HG03280 (cell line): ENCODE results near the gene FRZB.
"Not testable (repeated sequence)": the region's sequence is repeated elsewhere in the genome, so short reads cannot be mapped to it uniquely, and the experiment has no call there.

Experiments used
- ATAC-seq: cut with Tn5 transposase; IDR thresholded peaks from one replicate; pipeline ENCODE4 v1.9.1; 2021; ENCODE audit warnings: mild to moderate bottlenecking, moderate library complexity; ENCODE audit not compliant: unreplicated experiment

FRZB gene, protein sequence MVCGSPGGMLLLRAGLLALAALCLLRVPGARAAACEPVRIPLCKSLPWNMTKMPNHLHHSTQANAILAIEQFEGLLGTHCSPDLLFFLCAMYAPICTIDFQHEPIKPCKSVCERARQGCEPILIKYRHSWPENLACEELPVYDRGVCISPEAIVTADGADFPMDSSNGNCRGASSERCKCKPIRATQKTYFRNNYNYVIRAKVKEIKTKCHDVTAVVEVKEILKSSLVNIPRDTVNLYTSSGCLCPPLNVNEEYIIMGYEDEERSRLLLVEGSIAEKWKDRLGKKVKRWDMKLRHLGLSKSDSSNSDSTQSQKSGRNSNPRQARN

GRCh38 chr2:182866461-182867406 lies at the start of gene FRZB:
Gene FRZB (minus strand): TSS chr2:182866637. CDS start chr2:182866552, 85 bp downstream.
- no peak for ATAC-seq

GRCh38 chr2:182915369-182916326 lies 49.2 kb upstream of the FRZB start:
- ATAC-seq = no peak

DNA sequence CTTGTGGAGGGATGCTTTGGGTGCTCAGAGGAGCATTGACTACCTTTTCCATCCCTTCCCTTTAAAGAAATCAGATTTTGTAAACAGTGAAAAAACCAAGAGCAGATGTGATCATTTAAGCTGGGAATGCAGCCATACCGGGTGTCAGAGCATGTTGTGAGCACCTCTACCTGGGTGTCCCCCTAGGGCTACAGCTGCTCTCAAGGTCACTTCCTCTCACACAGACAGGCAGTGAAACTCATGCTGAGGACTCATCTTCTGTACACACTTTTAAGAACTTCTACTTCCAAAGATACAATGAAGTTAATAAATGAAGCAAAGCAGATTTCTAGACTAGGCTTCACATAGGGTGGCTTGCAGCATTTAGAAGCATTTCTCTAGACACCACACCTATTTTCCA lies 48.4 kb upstream of the FRZB start:
- ATAC-seq = no peak

GRCh38 chr2:182913064-182913463 lies 46.6 kb upstream of the FRZB start:
- ATAC-seq = no peak

DNA sequence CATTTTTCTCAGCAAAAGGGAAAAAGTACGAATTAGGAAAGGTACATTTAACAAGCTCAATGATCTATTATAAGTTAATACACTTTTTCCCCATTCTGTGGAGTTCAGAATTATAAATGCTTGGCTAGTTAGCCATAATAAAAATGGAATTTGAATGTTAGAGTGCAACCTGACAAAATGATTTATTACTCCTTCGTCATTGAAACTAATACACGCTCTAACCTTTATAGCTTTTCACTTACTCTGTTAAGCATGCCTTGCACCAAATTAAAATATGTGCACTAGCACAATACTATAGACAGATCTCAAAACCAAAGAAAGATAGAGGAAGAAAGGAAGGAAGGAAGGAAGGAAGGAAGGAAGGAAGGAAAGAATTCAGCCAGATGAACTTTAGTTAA lies 46.1 kb upstream of the FRZB start:
- ATAC-seq = no peak

GRCh38 chr2:182911813-182912517 lies 45.5 kb upstream of the FRZB start:
- ATAC-seq = no peak

DNA sequence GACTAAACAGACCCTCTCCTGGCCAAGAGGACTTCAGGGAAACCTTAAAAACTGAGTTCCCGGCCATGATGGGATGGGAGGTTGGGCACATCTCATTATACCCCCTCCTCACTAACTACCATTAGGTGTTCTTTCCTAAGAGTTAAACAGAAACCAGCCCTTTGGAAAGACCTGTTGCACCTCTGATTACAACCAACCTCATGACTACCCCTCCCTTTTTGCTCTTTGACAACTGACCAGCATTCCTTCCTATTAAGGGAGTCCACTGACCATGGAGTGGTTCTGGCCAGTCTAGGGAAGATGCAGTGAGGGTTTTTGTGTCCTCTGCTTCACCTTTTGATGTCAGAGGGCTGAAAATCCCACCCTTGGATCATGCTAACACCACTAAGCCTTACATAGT lies 44.5 kb upstream of the FRZB start:
- ATAC-seq = no peak

DNA sequence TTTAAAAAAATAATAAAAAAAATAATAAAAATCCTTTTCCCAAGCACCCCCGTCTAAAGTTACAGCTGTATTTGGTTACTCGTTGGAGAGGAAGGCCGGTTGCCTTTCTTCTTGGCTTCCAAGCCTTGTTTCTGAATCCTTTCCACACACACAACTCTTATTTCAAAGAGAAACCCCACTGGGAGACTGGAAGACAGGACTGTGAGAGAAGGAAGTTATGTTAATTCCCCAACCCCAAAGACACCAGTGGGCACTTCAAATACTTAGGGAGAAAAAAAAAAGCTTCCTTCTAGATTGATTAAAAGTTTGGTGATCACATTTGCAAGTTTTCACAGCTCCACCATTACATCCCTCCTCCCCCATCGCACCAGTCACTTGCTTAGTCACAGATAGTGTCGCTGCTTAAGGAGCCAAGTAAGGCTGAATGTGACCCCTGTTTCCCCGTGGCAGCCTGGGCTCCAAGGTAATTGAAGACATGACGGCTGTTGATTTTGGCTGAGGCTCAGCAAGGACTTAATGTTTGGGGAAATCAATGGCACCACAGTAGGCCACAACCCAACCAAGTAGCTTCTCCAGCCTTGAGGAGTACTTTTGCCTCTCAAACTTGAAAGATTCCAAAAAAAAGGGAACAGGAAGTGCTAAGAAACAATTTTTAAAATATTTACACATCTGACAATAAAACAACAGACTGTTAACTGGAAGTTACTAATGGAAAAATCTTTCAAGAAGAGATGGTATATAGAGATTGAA lies 40.8 kb upstream of the FRZB start:
- no peak for ATAC-seq

DNA sequence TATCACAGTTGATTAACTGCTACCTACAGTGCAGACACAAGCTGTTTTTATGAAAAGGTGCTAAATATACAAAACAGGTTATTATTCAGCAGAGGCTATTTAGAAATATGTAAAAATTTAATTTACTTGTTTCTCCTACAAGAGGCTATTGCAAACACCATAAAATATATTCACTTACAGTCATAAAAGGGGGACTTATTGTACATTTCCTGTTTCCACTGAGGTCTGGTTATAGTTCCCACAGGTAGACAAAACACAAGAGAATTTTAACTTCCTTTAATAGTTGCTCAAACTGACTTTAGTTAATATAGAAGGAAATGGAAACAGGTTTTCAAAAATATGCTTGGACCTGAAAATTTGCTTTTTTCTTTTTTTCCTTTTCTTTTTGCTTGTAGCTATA lies 40.0 kb upstream of the FRZB start:
- ATAC-seq = no peak

DNA sequence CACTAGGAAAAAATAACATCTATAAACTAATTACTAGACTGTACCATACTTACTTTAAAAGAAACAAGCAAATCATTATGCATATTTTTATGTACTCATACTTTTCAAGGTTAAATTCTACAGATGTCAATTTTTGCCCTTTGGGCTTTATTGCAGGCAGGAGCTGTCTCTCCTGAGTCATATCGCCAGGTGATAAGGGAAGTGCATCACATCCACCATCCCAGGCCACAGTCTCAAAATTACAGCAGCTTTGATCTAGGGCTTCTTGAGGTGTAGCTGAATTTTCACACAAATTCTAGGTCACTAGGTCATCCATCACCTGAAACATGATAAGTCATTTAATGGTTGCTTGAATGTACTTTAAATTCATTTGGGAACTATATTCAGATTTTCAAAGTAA lies 38.4 kb upstream of the FRZB start:
- no peak for ATAC-seq

- no peak for ATAC-seq
Observed at GRCh38 chr2:182903566-182903965, 37.1 kb upstream of the FRZB start.

DNA sequence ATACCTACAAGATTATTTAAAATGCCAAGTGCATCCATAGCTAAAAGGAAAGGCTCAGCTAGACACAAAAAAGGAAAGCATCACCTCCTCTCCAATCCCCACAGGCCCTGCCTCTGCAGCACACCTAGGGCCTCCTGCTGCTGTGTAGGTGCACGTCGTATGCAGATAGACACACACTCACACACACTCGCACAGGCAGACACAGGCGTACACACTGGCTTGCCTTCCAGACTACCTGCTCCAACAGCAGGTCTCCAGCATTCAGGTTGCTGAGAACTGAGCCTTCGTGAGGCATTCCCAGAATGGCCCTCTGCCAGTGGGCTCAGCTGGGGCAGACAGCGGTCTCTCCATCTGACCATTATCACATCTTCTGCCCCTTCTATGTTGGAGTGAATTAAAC lies 35.3 kb upstream of the FRZB start:
- ATAC-seq = no peak

- ATAC-seq = no peak
Observed at GRCh38 chr2:182898718-182899117, 32.3 kb upstream of the FRZB start.

DNA sequence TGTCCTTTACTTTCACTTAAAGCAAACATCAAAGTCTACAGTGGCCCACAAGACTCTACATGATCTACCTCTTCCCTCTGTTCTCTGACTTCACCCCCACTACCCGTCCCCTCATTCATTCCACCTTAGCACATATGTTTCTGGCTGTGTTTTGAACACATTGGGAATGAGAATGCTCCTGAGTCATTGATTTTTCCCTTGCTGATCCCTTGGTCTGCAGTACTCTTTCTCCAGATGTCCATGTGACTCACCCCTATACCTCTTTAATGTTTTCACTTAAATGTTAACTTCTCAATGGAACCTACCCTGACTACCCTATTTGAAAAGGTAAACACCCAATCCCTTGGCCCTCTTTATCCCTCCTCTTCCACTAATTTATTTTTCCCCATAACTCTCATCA lies 30.7 kb upstream of the FRZB start:
- ATAC-seq = no peak

DNA sequence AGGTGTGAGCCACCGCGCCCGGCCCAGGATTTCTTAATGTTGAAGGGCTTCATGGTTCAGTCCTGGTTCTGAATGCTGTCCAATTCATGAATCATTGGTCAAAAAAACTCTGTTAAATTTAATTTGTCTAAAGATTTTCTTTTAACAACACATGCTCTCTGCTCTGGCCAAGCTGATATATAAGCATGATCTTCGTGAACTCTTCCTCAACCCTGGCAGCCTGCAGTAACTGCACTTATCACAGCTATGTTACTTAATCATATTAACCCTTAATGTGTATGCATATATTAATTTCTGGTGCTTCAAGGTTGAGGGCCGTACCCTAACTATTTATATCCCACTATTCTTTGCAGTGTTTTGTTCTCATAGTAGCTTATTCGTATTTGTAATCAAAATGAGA lies 29.4 kb upstream of the FRZB start:
- no peak for ATAC-seq

DNA sequence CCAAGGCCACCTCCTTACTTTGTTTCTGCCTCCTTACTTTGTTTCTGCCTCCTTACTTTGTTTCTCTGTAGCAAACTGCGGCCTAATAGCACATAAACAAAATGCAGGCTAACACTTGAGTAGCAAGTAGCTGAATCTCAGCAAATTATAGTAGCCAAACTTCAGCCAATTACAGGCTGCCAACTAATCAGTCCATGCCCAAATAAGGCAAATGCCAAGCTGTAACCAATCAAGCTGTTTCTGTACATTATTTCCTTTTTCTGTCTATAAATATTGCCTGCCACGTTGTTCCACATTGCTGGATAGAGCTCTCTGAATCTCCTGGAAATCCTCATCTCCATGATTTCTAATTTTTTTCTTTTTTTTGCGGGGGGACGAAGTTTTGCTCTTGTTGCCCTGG lies 28.7 kb upstream of the FRZB start:
- no peak for ATAC-seq

DNA sequence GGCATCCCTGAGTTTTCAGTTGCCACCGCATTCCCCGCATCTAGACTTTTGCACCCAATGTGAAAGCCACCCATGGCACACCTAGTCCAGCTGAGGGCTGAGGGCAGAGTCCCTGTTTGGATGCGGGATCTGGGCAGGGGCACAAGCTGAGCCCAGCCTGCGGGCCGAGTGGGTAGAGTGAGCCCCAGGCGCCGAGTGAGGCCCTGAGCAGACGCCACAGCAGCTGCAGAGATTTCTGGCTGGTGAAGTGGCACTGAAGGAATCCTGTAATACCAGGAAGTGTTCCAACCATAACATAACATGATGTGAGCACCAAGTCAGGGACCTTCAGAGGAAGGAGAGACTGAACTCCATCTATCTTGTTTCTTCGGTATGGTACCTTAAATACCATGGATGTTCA lies 27.7 kb upstream of the FRZB start:
- no peak for ATAC-seq

DNA sequence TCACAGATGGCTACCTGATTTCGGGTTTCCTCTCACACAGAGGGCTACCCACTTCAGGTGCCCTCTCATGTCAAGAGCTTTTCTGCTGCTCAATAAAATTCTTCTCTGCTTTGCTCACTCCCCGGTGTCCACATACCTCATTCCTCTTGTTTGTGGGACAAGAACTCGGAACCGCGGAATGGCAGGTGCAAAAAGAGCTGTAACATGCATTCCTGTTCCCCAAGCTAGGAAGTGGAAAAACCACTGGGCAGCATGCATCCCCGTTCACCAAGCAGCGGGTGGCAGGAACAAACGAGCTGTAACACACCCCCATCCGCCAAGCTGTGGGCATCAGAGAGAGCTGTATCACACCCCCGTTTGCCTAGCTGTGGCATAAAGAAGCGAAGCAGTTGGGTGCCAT lies 27.2 kb upstream of the FRZB start:
- ATAC-seq = no peak

DNA sequence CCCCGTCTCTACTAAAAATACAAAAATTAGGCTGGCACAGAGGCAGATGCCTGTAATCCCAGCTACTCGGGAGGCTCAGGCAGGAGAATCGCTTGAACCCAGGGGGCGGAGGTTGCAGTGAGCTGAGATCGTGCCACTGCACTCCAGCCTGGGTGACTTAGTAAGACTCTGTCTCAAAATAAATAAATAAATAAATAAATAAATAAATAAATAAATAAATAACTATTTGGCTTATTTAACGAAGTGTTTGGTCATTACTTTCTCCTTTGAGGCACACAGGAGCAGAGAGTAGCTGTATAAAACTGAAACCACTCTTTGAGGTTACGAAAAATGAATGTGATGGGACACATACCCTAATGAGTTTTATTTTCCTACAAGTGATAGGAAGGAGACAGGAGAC lies 26.6 kb upstream of the FRZB start:
- ATAC-seq = not testable (repeated sequence)

- no peak for ATAC-seq
Observed at GRCh38 chr2:182891611-182892010, 25.2 kb upstream of the FRZB start.
